LNCAP (cell line): Measurements from ENCODE around the gene AATK.

Experiments used
- CTCF ChIP-seq: fragments of 450-650 bp; IDR thresholded peaks from 2 replicates; pipeline ENCODE4 v1.5.1; 2017; ENCODE audit warnings: mild to moderate bottlenecking

Gene AATK

DNA sequence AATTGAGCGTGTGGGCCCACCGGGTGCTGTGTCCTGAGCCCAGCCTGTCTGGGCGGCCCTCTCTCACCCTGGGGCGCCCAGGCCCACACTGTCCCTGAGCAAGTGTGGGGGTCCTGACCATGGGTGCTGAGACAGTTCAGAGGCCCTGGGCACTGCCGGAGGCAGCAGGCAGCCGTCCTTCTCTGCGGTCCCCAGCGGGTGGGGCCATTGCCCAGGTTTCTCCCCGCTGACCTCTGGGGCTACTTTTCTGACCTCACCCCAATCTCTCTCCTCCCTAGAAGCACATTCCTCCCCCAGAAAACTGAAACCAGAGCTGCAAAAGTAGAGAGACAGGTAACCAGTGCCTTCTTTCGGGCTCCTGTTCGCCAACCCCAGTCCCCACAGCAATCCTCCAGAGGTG, 36.7 kb downstream of the AATK start:
- TF ChIP-seq CTCF, result peak; percentile 10; the same call in 1 of the 2 replicates

GRCh38 chr17:81128774-81129173, 37.2 kb downstream of the AATK start:
- TF ChIP-seq CTCF, result no peak

GRCh38 chr17:81128338-81128737, 37.7 kb downstream of the AATK start:
- TF ChIP-seq CTCF, result no peak

DNA sequence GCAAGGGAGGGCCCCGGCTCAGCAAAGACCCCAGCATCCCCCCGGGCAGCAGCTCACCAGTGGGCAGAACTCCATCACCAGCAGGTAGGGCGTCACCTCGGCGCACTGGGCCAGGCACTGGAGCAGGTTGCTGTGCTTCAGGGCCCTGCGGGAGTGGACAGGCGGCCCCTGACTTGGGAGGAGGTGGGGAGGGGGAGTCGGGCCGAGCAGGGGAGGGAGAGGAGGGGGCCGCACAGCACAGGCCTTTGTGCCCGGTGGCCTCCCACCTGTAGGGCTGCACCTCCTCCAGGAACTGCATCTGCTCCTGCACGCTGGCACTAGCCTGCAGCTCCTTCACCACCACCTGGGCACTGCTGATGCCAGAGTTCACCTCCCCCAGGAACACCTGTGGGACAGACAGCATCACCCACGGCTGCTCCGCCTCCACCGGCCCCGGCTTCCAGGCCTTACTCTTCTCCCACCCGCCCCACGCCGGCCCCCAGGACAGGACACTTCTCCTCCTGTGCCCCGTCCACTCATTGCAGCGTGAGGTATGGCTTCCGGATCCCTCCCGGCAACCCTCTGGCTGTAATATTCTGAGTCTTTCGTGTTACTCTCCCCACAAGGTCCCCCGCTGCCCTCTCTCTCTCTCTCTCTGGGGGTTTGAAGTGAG, 38.4 kb downstream of the AATK start:
- no peak for TF ChIP-seq CTCF

DNA sequence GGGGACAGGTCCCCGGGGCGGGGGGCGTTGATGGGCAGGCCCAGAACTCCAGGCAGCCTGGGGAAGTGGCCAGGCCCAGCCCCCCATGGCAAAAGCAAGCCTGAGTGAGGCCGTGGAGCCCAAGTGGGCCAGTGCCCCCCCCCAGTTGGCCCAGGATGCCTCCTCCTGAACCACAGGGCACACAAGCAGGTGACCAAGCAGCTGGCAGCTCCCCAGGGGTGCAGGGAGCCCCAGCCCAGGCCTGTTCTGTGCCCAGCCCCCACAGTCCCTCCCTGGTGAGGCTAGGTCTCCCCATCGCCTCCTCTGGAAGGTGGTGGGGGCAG, 38.9 kb downstream of the AATK start:
- no peak for TF ChIP-seq CTCF

- no peak for TF ChIP-seq CTCF
Observed at GRCh38 chr17:81126281-81127132, 39.5 kb downstream of the AATK start.

DNA sequence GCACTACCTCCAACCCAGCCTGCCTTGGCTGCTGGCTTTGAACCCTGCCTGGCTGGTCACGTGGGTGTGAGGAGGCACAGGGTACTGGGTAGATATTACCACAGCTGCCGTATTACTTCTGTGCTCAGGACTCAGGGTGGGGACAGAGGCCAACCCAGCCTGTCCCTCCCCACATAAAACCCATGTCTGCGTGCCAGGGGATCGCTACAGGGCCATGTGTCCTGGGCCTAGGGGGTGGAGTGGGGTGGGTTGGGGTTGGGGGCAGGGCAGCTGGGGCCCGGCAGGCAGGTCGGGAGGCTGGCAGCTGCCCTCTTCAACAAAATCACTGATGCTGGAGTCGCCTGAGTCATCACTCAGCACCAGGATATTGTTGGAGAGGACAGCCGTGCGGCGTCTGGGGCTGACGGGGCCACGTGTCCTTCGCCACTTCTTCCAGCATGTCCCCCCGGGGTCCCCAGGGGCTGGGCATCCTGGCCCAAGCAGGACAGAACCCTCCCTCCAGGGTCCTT, 40.4 kb downstream of the AATK start:
- TF ChIP-seq CTCF, result no peak
